WTC11 (cell line): Measurements from ENCODE around the gene ETS1. TPM values are rescaled to one million over a fixed set of nuclear protein-coding genes. Genes with fewer than 3 reads are reported as not detected.
A peak's percentile ranks its signal among the peaks of the same experiment; 100 is the strongest.

Experiments
- ATAC-seq: fragments of 200-7000 bp; cut with Tn5 transposase; 2 replicates; pipeline ENCODE4 v1.10.0; 2021; ENCODE audit warnings: mild to moderate bottlenecking, moderate library complexity
- CTCF ChIA-PET: fragments of 300-600 bp; sonication (Branson Sonifier 250); formaldehyde crosslinking; loops from one replicate; lab custom pipeline; 2021; ENCODE audit warnings: antibody characterized with exemption; lab: Charles Lee
- POLR2A ChIA-PET: fragments of 350-600 bp; sonication (Branson Sonifier 250); formaldehyde crosslinking; loops from one replicate; lab custom pipeline; 2021; ENCODE audit warnings: antibody characterized with exemption; lab: Charles Lee
- DNase-seq: peaks from one replicate; pipeline ENCODE4 v3.0.0; 2021; ENCODE audit warnings: low spot score
- H3K27ac Mint-ChIP-seq: 2 replicates; pipeline ENCODE4 v1.8.0; 2021; ENCODE audit warnings: mixed read lengths
- H3K27me3 Mint-ChIP-seq: 2 replicates; pipeline ENCODE4 v1.8.0; 2021; ENCODE audit warnings: low read depth, mild to moderate bottlenecking, moderate library complexity, mixed read lengths
- H3K36me3 Mint-ChIP-seq: 2 replicates; pipeline ENCODE4 v1.8.0; 2021; ENCODE audit warnings: mixed read lengths
- H3K4me1 Mint-ChIP-seq: 2 replicates; pipeline ENCODE4 v1.8.0; 2022; ENCODE audit warnings: mixed read lengths
- H3K4me3 Mint-ChIP-seq: 2 replicates; pipeline ENCODE4 v1.8.0; 2021; ENCODE audit warnings: mild to moderate bottlenecking, moderate library complexity, mixed read lengths
- H3K9me3 Mint-ChIP-seq: 2 replicates; pipeline ENCODE4 v1.8.0; 2021; ENCODE audit warnings: mixed read lengths
- CREB1 ChIP-seq: sonication (generic); formaldehyde crosslinking; IDR thresholded peaks from 2 replicates; pipeline ENCODE4 v1.8.0; 2023; ENCODE audit warnings: mild to moderate bottlenecking, missing genetic modification reagents
- FOXJ3 ChIP-seq: sonication (generic); formaldehyde crosslinking; IDR thresholded peaks from 2 replicates; pipeline ENCODE4 v1.9.0; 2021; ENCODE audit warnings: missing genetic modification reagents, mild to moderate bottlenecking, borderline replicate concordance
- NR3C1 ChIP-seq: sonication (generic); formaldehyde crosslinking; conservative IDR thresholded peaks from 2 replicates; pipeline ENCODE4 v1.8.1; 2023; ENCODE audit warnings: low read depth, mild to moderate bottlenecking, missing genetic modification reagents
- ZNF317 ChIP-seq: sonication (generic); formaldehyde crosslinking; IDR thresholded peaks from 2 replicates; pipeline ENCODE4 v1.8.1; 2023; ENCODE audit warnings: low read depth, mild to moderate bottlenecking, moderate library complexity, missing genetic modification reagents, borderline replicate concordance
- ZNF396 ChIP-seq: fragments of 250-450 bp; sonication (Bioruptor Pico); IDR thresholded peaks from 2 replicates; pipeline ENCODE4 v1.8.0; 2021; ENCODE audit warnings: mild to moderate bottlenecking, moderate library complexity, borderline replicate concordance
- ZNF671 ChIP-seq: fragments of 250-450 bp; sonication (Bioruptor Pico); IDR thresholded peaks from 2 replicates; pipeline ENCODE4 v1.8.0; 2021; ENCODE audit warnings: mild to moderate bottlenecking
- total RNA-seq: library from RNA; stranded (reverse); gene quantifications from 3 replicates; pipeline ENCODE4 v1.2.3, GENCODE V29; 2021
- TF ChIP-seq, protein P1 (sequence below): sonication (generic); formaldehyde crosslinking; IDR thresholded peaks from 2 replicates; pipeline ENCODE4 v1.8.0; 2022; ENCODE audit warnings: mild to moderate bottlenecking, missing genetic modification reagents
- TF ChIP-seq, protein P2 (sequence below): fragments of 250-450 bp; sonication (Bioruptor Pico); conservative IDR thresholded peaks from 2 replicates; pipeline ENCODE4 v1.9.0; 2021; ENCODE audit warnings: mild to moderate bottlenecking
- TF ChIP-seq, protein P3 (sequence below): sonication (generic); formaldehyde crosslinking; IDR thresholded peaks from 2 replicates; pipeline ENCODE4 v1.8.0; 2023; ENCODE audit warnings: mild to moderate bottlenecking, missing genetic modification reagents
- TF ChIP-seq, protein P4 (sequence below): sonication (generic); formaldehyde crosslinking; IDR thresholded peaks from 2 replicates; pipeline ENCODE4 v1.8.0; 2022; ENCODE audit warnings: mild to moderate bottlenecking, missing genetic modification reagents
- TF ChIP-seq, protein P5 (sequence below): sonication (generic); formaldehyde crosslinking; IDR thresholded peaks from 2 replicates; pipeline ENCODE4 v1.8.0; 2023; ENCODE audit warnings: missing genetic modification reagents
- TF ChIP-seq, protein P6 (sequence below): sonication (generic); formaldehyde crosslinking; IDR thresholded peaks from 2 replicates; pipeline ENCODE4 v1.8.1; 2023; ENCODE audit warnings: mild to moderate bottlenecking, missing genetic modification reagents, borderline replicate concordance
- TF ChIP-seq, protein P7 (sequence below): sonication (generic); formaldehyde crosslinking; IDR thresholded peaks from 2 replicates; pipeline ENCODE4 v1.8.1; 2023; ENCODE audit warnings: mild to moderate bottlenecking, moderate library complexity, missing genetic modification reagents
- TF ChIP-seq, protein P8 (sequence below): fragments of 250-450 bp; sonication (Bioruptor Pico); IDR thresholded peaks from 2 replicates; pipeline ENCODE4 v2.1.2; 2022; ENCODE audit warnings: mild to moderate bottlenecking, moderate library complexity
- TF ChIP-seq, protein P9 (sequence below): sonication (generic); formaldehyde crosslinking; IDR thresholded peaks from 2 replicates; pipeline ENCODE4 v1.8.1; 2022; ENCODE audit warnings: mild to moderate bottlenecking, missing genetic modification reagents, moderate library complexity, borderline replicate concordance

The ETS1 gene
- total RNA-seq, 1 experiment from 2014 or later: 33.1 TPM

DNA sequence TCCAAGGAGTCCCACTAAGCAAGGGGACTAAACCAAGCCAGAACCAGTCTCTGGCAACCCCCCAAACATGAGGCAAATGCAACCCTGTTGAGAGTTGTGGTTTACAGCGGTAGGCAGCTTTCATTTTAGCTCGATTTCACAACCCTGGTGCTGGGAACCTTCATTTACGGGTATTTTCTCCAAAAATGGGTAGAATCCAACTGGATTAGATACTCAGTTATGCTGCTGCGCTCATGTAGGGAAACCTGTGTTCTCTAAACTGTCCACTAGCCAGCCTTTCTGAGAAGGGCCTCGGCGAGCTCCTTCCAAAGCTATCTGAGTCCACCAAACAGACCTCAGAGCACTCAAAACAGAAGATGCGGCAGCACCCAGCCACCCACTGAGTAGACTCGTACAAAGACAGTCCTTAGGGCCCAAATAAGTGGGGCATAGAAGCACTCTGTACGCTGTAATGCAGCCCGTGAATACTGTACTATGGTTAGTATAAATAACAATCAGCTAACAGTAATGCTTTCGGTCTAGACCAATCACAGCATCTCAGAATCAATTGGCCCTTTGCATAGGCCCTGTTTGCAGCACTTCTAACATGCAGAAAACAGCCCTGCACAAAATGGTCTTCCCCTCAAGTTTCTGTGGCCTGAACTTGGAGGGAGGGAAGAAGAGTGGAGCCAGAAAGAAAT lies 104.7 kb downstream of the ETS1 start:
- Mint-ChIP-seq H3K9me3 (no peaks in the 10 kb centered on the region), H3K4me1 (no peaks in the 10 kb centered on the region; the same call in 1 of the 2 replicates), H3K36me3 (peaks cover 34% of the 10 kb centered on the region), H3K27me3 (no peaks in the 10 kb centered on the region), H3K4me3 (no peak overlapping the region), H3K27ac (peak overlapping the region; percentile 42; the same call in 1 of the 2 replicates)
- ChIA-PET POLR2A (no interaction called here), CTCF (interaction anchor here (1.2 kb wide), 1 partner anchor 325 kb away, joined by 3 read pairs; no protein-coding TSS in a partner anchor)
- ATAC-seq: no peak
- no peak for DNase-seq
- TF ChIP-seq, protein P1, sequence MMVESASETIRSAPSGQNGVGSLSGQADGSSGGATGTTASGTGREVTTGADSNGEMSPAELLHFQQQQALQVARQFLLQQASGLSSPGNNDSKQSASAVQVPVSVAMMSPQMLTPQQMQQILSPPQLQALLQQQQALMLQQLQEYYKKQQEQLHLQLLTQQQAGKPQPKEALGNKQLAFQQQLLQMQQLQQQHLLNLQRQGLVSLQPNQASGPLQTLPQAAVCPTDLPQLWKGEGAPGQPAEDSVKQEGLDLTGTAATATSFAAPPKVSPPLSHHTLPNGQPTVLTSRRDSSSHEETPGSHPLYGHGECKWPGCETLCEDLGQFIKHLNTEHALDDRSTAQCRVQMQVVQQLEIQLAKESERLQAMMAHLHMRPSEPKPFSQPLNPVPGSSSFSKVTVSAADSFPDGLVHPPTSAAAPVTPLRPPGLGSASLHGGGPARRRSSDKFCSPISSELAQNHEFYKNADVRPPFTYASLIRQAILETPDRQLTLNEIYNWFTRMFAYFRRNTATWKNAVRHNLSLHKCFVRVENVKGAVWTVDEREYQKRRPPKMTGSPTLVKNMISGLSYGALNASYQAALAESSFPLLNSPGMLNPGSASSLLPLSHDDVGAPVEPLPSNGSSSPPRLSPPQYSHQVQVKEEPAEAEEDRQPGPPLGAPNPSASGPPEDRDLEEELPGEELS (CRISPR knock-in tag): no peak
- TF ChIP-seq, protein P2, sequence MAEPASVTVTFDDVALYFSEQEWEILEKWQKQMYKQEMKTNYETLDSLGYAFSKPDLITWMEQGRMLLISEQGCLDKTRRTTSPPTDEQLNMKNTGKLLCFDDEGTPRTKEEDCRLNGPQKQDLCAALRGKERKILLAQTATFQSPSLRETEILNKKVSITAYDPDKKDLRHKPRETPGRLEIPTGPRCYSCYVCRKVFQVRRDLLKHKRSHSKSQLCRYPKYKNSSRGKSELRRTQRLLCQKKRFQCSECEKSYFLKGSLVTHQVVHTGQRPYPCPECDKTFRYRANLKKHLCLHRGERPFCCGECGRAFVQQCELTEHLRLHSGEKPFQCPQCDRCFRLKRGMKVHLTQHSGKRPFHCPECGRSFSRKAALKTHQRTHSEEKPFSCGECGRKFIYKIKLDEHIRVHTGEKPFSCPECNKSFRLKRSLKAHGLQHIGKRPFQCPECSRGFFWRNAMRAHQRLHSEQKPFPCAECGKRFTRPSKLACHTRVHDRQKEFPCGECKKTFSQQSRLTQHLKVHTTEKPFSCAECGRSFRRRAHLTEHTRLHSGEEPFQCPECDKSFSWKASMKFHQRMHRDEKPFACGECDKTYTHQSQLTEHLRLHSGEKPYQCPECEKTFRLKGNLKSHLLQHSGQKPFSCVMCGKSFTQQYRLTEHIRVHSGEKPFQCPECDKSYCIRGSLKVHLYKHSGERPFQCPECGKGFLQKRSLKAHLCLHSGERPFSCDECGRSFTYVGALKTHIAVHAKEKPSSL: no peak
- TF ChIP-seq, protein P3, sequence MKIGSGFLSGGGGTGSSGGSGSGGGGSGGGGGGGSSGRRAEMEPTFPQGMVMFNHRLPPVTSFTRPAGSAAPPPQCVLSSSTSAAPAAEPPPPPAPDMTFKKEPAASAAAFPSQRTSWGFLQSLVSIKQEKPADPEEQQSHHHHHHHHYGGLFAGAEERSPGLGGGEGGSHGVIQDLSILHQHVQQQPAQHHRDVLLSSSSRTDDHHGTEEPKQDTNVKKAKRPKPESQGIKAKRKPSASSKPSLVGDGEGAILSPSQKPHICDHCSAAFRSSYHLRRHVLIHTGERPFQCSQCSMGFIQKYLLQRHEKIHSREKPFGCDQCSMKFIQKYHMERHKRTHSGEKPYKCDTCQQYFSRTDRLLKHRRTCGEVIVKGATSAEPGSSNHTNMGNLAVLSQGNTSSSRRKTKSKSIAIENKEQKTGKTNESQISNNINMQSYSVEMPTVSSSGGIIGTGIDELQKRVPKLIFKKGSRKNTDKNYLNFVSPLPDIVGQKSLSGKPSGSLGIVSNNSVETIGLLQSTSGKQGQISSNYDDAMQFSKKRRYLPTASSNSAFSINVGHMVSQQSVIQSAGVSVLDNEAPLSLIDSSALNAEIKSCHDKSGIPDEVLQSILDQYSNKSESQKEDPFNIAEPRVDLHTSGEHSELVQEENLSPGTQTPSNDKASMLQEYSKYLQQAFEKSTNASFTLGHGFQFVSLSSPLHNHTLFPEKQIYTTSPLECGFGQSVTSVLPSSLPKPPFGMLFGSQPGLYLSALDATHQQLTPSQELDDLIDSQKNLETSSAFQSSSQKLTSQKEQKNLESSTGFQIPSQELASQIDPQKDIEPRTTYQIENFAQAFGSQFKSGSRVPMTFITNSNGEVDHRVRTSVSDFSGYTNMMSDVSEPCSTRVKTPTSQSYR (CRISPR knock-in tag): no peak
- TF ChIP-seq, protein P4, sequence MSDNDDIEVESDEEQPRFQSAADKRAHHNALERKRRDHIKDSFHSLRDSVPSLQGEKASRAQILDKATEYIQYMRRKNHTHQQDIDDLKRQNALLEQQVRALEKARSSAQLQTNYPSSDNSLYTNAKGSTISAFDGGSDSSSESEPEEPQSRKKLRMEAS (CRISPR knock-in tag): no peak
- no peak for TF ChIP-seq CREB1
- no peak for TF ChIP-seq ZNF317 (CRISPR knock-in tag)
- no peak for TF ChIP-seq ZNF396 (CRISPR knock-in tag)
- TF ChIP-seq, protein P5, sequence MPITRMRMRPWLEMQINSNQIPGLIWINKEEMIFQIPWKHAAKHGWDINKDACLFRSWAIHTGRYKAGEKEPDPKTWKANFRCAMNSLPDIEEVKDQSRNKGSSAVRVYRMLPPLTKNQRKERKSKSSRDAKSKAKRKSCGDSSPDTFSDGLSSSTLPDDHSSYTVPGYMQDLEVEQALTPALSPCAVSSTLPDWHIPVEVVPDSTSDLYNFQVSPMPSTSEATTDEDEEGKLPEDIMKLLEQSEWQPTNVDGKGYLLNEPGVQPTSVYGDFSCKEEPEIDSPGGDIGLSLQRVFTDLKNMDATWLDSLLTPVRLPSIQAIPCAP (CRISPR knock-in tag): no peak
- TF ChIP-seq, protein P6, sequence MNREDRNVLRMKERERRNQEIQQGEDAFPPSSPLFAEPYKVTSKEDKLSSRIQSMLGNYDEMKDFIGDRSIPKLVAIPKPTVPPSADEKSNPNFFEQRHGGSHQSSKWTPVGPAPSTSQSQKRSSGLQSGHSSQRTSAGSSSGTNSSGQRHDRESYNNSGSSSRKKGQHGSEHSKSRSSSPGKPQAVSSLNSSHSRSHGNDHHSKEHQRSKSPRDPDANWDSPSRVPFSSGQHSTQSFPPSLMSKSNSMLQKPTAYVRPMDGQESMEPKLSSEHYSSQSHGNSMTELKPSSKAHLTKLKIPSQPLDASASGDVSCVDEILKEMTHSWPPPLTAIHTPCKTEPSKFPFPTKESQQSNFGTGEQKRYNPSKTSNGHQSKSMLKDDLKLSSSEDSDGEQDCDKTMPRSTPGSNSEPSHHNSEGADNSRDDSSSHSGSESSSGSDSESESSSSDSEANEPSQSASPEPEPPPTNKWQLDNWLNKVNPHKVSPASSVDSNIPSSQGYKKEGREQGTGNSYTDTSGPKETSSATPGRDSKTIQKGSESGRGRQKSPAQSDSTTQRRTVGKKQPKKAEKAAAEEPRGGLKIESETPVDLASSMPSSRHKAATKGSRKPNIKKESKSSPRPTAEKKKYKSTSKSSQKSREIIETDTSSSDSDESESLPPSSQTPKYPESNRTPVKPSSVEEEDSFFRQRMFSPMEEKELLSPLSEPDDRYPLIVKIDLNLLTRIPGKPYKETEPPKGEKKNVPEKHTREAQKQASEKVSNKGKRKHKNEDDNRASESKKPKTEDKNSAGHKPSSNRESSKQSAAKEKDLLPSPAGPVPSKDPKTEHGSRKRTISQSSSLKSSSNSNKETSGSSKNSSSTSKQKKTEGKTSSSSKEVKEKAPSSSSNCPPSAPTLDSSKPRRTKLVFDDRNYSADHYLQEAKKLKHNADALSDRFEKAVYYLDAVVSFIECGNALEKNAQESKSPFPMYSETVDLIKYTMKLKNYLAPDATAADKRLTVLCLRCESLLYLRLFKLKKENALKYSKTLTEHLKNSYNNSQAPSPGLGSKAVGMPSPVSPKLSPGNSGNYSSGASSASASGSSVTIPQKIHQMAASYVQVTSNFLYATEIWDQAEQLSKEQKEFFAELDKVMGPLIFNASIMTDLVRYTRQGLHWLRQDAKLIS (CRISPR knock-in tag): no peak
- no peak for TF ChIP-seq FOXJ3 (CRISPR knock-in tag)
- TF ChIP-seq ZNF671 (CRISPR knock-in tag): no peak
- TF ChIP-seq, protein P7, sequence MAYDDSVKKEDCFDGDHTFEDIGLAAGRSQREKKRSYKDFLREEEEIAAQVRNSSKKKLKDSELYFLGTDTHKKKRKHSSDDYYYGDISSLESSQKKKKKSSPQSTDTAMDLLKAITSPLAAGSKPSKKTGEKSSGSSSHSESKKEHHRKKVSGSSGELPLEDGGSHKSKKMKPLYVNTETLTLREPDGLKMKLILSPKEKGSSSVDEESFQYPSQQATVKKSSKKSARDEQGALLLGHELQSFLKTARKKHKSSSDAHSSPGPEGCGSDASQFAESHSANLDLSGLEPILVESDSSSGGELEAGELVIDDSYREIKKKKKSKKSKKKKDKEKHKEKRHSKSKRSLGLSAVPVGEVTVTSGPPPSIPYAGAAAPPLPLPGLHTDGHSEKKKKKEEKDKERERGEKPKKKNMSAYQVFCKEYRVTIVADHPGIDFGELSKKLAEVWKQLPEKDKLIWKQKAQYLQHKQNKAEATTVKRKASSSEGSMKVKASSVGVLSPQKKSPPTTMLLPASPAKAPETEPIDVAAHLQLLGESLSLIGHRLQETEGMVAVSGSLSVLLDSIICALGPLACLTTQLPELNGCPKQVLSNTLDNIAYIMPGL (CRISPR knock-in tag): no peak
- TF ChIP-seq, protein P8, sequence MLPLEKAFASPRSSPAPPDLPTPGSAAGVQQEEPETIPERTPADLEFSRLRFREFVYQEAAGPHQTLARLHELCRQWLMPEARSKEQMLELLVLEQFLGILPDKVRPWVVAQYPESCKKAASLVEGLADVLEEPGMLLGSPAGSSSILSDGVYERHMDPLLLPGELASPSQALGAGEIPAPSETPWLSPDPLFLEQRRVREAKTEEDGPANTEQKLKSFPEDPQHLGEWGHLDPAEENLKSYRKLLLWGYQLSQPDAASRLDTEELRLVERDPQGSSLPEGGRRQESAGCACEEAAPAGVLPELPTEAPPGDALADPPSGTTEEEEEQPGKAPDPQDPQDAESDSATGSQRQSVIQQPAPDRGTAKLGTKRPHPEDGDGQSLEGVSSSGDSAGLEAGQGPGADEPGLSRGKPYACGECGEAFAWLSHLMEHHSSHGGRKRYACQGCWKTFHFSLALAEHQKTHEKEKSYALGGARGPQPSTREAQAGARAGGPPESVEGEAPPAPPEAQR (CRISPR knock-in tag): no peak
- TF ChIP-seq, protein P9, sequence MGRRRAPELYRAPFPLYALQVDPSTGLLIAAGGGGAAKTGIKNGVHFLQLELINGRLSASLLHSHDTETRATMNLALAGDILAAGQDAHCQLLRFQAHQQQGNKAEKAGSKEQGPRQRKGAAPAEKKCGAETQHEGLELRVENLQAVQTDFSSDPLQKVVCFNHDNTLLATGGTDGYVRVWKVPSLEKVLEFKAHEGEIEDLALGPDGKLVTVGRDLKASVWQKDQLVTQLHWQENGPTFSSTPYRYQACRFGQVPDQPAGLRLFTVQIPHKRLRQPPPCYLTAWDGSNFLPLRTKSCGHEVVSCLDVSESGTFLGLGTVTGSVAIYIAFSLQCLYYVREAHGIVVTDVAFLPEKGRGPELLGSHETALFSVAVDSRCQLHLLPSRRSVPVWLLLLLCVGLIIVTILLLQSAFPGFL (CRISPR knock-in tag): no peak
- no peak for TF ChIP-seq NR3C1 (CRISPR knock-in tag)
